ENCODE data around the gene JPH2.
A peak's percentile ranks its signal among the peaks of the same experiment; 100 is the strongest.

JPH2 gene

GRCh38 chr20:44219791-44220190, 32.8 kb upstream of the JPH2 start:
- Histone ChIP-seq H3K36me3 (replicated peaks; ENCODE audit: low read depth, low read length) (no peaks in the 10 kb centered on the region), H3K4me2 (ENCODE audit: low read length) (no peak overlapping the region), H3K79me2 (ENCODE audit: low read length) (no peaks in the 10 kb centered on the region), H2AFZ (ENCODE audit: low read depth, low read length) (no peak overlapping the region), H4K20me1 (ENCODE audit: insufficient read depth, low read length) (no peaks in the 10 kb centered on the region), H3K9me3 (ENCODE audit: insufficient read depth, low read length) (no peaks in the 10 kb centered on the region), H3K27me3 (ENCODE audit: low read depth, low read length) (no peaks in the 10 kb centered on the region), H3K27ac (ENCODE audit: low read length) (no peak overlapping the region), H3K4me1 (ENCODE audit: low read length) (no peaks in the 10 kb centered on the region), H3K9ac (ENCODE audit: low read length) (no peak overlapping the region), H3K4me3 (ENCODE audit: low read length) (no peak overlapping the region)
- TF ChIP-seq EZH2phosphoT487 (IDR thresholded peaks at IDR 0.05; ENCODE audit: low read depth) (no peak), CTCF (IDR thresholded peaks at IDR 0.05; ENCODE audit: low read depth, low read length) (no peak)

GRCh38 chr20:44219170-44219730, 32.3 kb upstream of the JPH2 start:
- Histone ChIP-seq H3K79me2 (ENCODE audit: low read length) (no peaks in the 10 kb centered on the region), H3K27ac (ENCODE audit: low read length) (no peak overlapping the region), H3K27me3 (ENCODE audit: low read depth, low read length) (no peaks in the 10 kb centered on the region), H3K9ac (ENCODE audit: low read length) (no peak overlapping the region), H4K20me1 (ENCODE audit: insufficient read depth, low read length) (no peaks in the 10 kb centered on the region), H3K9me3 (ENCODE audit: insufficient read depth, low read length) (no peaks in the 10 kb centered on the region), H3K4me3 (ENCODE audit: low read length) (no peak overlapping the region), H2AFZ (ENCODE audit: low read depth, low read length) (no peak overlapping the region), H3K4me1 (ENCODE audit: low read length) (no peaks in the 10 kb centered on the region), H3K36me3 (replicated peaks; ENCODE audit: low read depth, low read length) (no peaks in the 10 kb centered on the region), H3K4me2 (ENCODE audit: low read length) (no peak overlapping the region)
- TF ChIP-seq EZH2phosphoT487 (IDR thresholded peaks at IDR 0.05; ENCODE audit: low read depth) (no peak), CTCF (IDR thresholded peaks at IDR 0.05; ENCODE audit: low read depth, low read length) (no peak)

- TF ChIP-seq EZH2phosphoT487 (IDR thresholded peaks at IDR 0.05; ENCODE audit: low read depth) (no peak), CTCF (IDR thresholded peaks at IDR 0.05; ENCODE audit: low read depth, low read length) (no peak)
- H3K27me3 ChIP-seq (ENCODE audit: low read depth, low read length) = no peaks in the 10 kb centered on the region
- no peaks in the 10 kb centered on the region for H3K4me1 ChIP-seq (ENCODE audit: low read length)
- H4K20me1 ChIP-seq (ENCODE audit: insufficient read depth, low read length) = no peaks in the 10 kb centered on the region
- no peak overlapping the region for H2AFZ ChIP-seq (ENCODE audit: low read depth, low read length)
- H3K27ac ChIP-seq (ENCODE audit: low read length) = no peak overlapping the region
- H3K36me3 ChIP-seq (replicated peaks; ENCODE audit: low read depth, low read length) = no peaks in the 10 kb centered on the region
- H3K4me3 ChIP-seq (ENCODE audit: low read length) = no peak overlapping the region
- H3K9me3 ChIP-seq (ENCODE audit: insufficient read depth, low read length) = no peaks in the 10 kb centered on the region
- no peak overlapping the region for H3K4me2 ChIP-seq (ENCODE audit: low read length)
- H3K9ac ChIP-seq (ENCODE audit: low read length) = no peak overlapping the region
- no peaks in the 10 kb centered on the region for H3K79me2 ChIP-seq (ENCODE audit: low read length)
Observed at GRCh38 chr20:44218446-44218845, 31.5 kb upstream of the JPH2 start.

GRCh38 chr20:44217342-44218092, 30.5 kb upstream of the JPH2 start:
- no peaks in the 10 kb centered on the region for H3K9me3 ChIP-seq (ENCODE audit: insufficient read depth, low read length)
- H2AFZ ChIP-seq (ENCODE audit: low read depth, low read length) = no peak overlapping the region
- H3K27me3 ChIP-seq (ENCODE audit: low read depth, low read length) = no peaks in the 10 kb centered on the region
- no peak overlapping the region for H3K9ac ChIP-seq (ENCODE audit: low read length)
- TF ChIP-seq CTCF (IDR thresholded peaks at IDR 0.05; ENCODE audit: low read depth, low read length) (peak; percentile 99), EZH2phosphoT487 (IDR thresholded peaks at IDR 0.05; ENCODE audit: low read depth) (no peak)
- H3K4me1 ChIP-seq (ENCODE audit: low read length) = no peaks in the 10 kb centered on the region
- H3K79me2 ChIP-seq (ENCODE audit: low read length) = no peaks in the 10 kb centered on the region
- H3K27ac ChIP-seq (ENCODE audit: low read length) = no peak overlapping the region
- no peaks in the 10 kb centered on the region for H3K36me3 ChIP-seq (replicated peaks; ENCODE audit: low read depth, low read length)
- H3K4me3 ChIP-seq (ENCODE audit: low read length) = no peak overlapping the region
- no peak overlapping the region for H3K4me2 ChIP-seq (ENCODE audit: low read length)
- H4K20me1 ChIP-seq (ENCODE audit: insufficient read depth, low read length) = no peaks in the 10 kb centered on the region

All from OCI-LY3 (cell line).